Erythroblast (primary cell): ENCODE measurements around the gene CFAP92.
A peak's percentile ranks its signal among the peaks of the same experiment; 100 is the strongest.

ENCODE experiments used
- DNase-seq, 2 experiments: peaks; one replicate each; lab custom pipeline; 2025; lab: John Stamatoyannopoulos, UW
- GATA1 ChIP-seq: IDR thresholded peaks from 2 replicates; pipeline ENCODE4 v1.6.1; 2011; ENCODE audit warnings: low read depth, mild to moderate bottlenecking, control low read depth, low read length, moderate library complexity
- POLR2A ChIP-seq: IDR thresholded peaks from 2 replicates; pipeline ENCODE4 v1.6.1; 2011; ENCODE audit warnings: mild to moderate bottlenecking, low read length

CFAP92 gene

GRCh38 chr3:129018751-129019150 lies 24.9 kb upstream of the CFAP92 start:
- DNase-seq = no peak
- TF ChIP-seq POLR2A = no peak
- TF ChIP-seq GATA1 = no peak

GRCh38 chr3:129018271-129018670 lies 24.4 kb upstream of the CFAP92 start:
- no peak for DNase-seq
- no peak for TF ChIP-seq GATA1

- TF ChIP-seq GATA1 (no peak), POLR2A (no peak)
- DNase-seq = no peak
Measured at GRCh38 chr3:129017484-129017899, 23.6 kb upstream of the CFAP92 start.

- no peak for TF ChIP-seq POLR2A
- TF ChIP-seq GATA1 = peak; percentile 28
- peak; percentile 83 to 90 for DNase-seq
Measured at GRCh38 chr3:129016720-129017483, 23.0 kb upstream of the CFAP92 start.

- DNase-seq = no peak
- TF ChIP-seq POLR2A (no peak), GATA1 (no peak)
Measured at GRCh38 chr3:129016356-129016719, 22.5 kb upstream of the CFAP92 start.

GRCh38 chr3:129015388-129016105 lies 21.7 kb upstream of the CFAP92 start:
- peak; percentile 59 to 69 for DNase-seq

GRCh38 chr3:129014793-129015345 lies 21.0 kb upstream of the CFAP92 start:
- no peak for TF ChIP-seq POLR2A
- no peak for TF ChIP-seq GATA1
- no peak for DNase-seq

More at GRCh38 chr3:129015388-129016105, 21.7 kb upstream of the CFAP92 start:
- TF ChIP-seq POLR2A (no peak), GATA1 (no peak)

- TF ChIP-seq GATA1 (no peak), POLR2A (no peak)
- no peak for DNase-seq
Measured at GRCh38 chr3:129014148-129014547, 20.3 kb upstream of the CFAP92 start.

GRCh38 chr3:129013491-129013891 lies 19.6 kb upstream of the CFAP92 start:
- TF ChIP-seq POLR2A (no peak), GATA1 (no peak)
- DNase-seq = peak in 1 of 2 experiments; percentile 13

GRCh38 chr3:129010310-129010956 lies 16.6 kb upstream of the CFAP92 start:
- no peak for DNase-seq
- TF ChIP-seq POLR2A (no peak), GATA1 (no peak)

- TF ChIP-seq POLR2A = no peak
- no peak for DNase-seq
Measured at GRCh38 chr3:129009266-129009665, 15.4 kb upstream of the CFAP92 start.

- DNase-seq = no peak
- no peak for TF ChIP-seq GATA1
- TF ChIP-seq POLR2A = no peak
Measured at GRCh38 chr3:129007792-129008191, 13.9 kb upstream of the CFAP92 start.

- no peak for DNase-seq
- TF ChIP-seq POLR2A (no peak), GATA1 (no peak)
Measured at GRCh38 chr3:129006864-129007263, 13.0 kb upstream of the CFAP92 start.

GRCh38 chr3:129005526-129006303 lies 11.8 kb upstream of the CFAP92 start:
- no peak for DNase-seq
- TF ChIP-seq GATA1 = no peak
- no peak for TF ChIP-seq POLR2A
